ENCODE results near the gene ZSCAN31.

- TF ChIP-seq, protein P1, sequence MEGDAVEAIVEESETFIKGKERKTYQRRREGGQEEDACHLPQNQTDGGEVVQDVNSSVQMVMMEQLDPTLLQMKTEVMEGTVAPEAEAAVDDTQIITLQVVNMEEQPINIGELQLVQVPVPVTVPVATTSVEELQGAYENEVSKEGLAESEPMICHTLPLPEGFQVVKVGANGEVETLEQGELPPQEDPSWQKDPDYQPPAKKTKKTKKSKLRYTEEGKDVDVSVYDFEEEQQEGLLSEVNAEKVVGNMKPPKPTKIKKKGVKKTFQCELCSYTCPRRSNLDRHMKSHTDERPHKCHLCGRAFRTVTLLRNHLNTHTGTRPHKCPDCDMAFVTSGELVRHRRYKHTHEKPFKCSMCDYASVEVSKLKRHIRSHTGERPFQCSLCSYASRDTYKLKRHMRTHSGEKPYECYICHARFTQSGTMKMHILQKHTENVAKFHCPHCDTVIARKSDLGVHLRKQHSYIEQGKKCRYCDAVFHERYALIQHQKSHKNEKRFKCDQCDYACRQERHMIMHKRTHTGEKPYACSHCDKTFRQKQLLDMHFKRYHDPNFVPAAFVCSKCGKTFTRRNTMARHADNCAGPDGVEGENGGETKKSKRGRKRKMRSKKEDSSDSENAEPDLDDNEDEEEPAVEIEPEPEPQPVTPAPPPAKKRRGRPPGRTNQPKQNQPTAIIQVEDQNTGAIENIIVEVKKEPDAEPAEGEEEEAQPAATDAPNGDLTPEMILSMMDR (IDR thresholded peaks at IDR 0.05): no peak
- no peak for TF ChIP-seq POLR2A (IDR thresholded peaks at IDR 0.05)
Measured at GRCh38 chr6:28373925-28374324, 38.0 kb upstream of the ZSCAN31 start.
